Neural progenitor cell (in vitro differentiated cells): ENCODE results near the gene ARMCX4.

ENCODE experiments used
- EZH2 ChIP-seq: fragments of 200-600 bp; sonication (generic); IDR thresholded peaks from 2 replicates; pipeline ENCODE4 v1.6.1; 2017; ENCODE audit warnings: antibody characterized with exemption, mild to moderate bottlenecking, moderate library complexity
- EZH2phosphoT487 ChIP-seq: fragments of 200-600 bp; sonication (generic); IDR thresholded peaks from 2 replicates; pipeline ENCODE4 v1.6.1; 2017; ENCODE audit warnings: antibody characterized with exemption
- TF ChIP-seq, protein P1 (sequence below): fragments of 200-600 bp; sonication (generic); IDR thresholded peaks from 2 replicates; pipeline ENCODE4 v1.5.1; 2017; ENCODE audit warnings: antibody characterized with exemption, mild to moderate bottlenecking

DNA sequence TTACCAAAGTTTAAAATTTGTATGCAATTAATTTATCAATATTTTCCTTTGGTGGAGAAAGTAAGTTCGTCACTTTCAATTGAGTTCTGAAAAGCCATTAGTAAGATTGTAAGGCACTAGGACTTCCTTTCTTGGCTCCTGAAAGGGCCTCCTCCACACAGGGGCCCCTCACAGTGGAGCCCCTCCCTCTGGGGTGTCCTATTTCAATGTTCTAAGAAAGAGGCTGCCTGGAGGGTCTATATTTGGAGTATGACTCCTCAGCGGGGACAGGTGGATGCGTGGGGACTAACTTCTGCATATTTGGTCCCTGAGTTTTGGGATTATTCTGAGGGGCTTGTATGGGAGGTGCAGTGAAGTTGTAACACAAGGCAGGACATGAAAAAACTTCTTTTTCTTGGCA lies 1.6 kb upstream of the ARMCX4 start:
- TF ChIP-seq, protein P1, sequence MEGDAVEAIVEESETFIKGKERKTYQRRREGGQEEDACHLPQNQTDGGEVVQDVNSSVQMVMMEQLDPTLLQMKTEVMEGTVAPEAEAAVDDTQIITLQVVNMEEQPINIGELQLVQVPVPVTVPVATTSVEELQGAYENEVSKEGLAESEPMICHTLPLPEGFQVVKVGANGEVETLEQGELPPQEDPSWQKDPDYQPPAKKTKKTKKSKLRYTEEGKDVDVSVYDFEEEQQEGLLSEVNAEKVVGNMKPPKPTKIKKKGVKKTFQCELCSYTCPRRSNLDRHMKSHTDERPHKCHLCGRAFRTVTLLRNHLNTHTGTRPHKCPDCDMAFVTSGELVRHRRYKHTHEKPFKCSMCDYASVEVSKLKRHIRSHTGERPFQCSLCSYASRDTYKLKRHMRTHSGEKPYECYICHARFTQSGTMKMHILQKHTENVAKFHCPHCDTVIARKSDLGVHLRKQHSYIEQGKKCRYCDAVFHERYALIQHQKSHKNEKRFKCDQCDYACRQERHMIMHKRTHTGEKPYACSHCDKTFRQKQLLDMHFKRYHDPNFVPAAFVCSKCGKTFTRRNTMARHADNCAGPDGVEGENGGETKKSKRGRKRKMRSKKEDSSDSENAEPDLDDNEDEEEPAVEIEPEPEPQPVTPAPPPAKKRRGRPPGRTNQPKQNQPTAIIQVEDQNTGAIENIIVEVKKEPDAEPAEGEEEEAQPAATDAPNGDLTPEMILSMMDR = no peak
- TF ChIP-seq EZH2phosphoT487 (no peak), EZH2 (no peak)
